Loucy (cell line): ENCODE measurements around the gene GPC5.
"Not testable (repeated sequence)": the region's sequence is repeated elsewhere in the genome, so short reads cannot be mapped to it uniquely, and the experiment has no call there.

Source experiments
- EZH2phosphoT487 ChIP-seq: fragments of 200-600 bp; IDR thresholded peaks from 2 replicates; pipeline ENCODE4 v1.6.1; 2018; ENCODE audit warnings: antibody characterized with exemption, mild to moderate bottlenecking, moderate library complexity, borderline replicate concordance
- TF ChIP-seq, protein P1 (sequence below): fragments of 200-600 bp; sonication (generic); conservative IDR thresholded peaks from 2 replicates; pipeline ENCODE4 v1.5.1; 2014; ENCODE audit warnings: mild to moderate bottlenecking, antibody characterized with exemption, low read length

DNA sequence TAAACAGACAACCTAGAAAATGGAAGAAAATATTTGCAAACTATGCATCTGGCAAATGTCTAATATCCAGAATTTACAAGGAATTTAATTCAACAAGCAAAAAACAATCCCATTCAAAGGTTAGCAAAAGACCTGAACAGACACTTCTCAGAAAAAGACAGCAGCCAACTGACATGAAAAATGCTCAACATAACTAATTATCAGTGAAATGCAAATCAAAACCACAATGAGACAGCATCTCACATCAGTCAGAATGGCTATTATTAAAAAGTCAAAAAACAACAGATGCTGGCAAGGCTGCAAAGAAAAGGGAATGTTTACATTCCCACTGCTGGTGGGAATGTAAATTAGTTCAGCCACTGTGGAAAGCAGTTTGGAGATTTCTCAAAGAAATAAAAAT lies 1500.5 kb downstream of the GPC5 start:
- TF ChIP-seq, protein P1, sequence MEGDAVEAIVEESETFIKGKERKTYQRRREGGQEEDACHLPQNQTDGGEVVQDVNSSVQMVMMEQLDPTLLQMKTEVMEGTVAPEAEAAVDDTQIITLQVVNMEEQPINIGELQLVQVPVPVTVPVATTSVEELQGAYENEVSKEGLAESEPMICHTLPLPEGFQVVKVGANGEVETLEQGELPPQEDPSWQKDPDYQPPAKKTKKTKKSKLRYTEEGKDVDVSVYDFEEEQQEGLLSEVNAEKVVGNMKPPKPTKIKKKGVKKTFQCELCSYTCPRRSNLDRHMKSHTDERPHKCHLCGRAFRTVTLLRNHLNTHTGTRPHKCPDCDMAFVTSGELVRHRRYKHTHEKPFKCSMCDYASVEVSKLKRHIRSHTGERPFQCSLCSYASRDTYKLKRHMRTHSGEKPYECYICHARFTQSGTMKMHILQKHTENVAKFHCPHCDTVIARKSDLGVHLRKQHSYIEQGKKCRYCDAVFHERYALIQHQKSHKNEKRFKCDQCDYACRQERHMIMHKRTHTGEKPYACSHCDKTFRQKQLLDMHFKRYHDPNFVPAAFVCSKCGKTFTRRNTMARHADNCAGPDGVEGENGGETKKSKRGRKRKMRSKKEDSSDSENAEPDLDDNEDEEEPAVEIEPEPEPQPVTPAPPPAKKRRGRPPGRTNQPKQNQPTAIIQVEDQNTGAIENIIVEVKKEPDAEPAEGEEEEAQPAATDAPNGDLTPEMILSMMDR = not testable (repeated sequence)
- TF ChIP-seq EZH2phosphoT487 = not testable (repeated sequence)
